ENCODE measurements around the gene SLX4. TPM values are rescaled to one million over a fixed set of nuclear protein-coding genes. Genes with fewer than 3 reads are reported as not detected.

SLX4 gene
- total RNA-seq, 2 experiments from 2014 or later: 9.8 to 10.1 TPM

GRCh38 chr16:3561626-3562025 is 49.8 kb downstream of the SLX4 start:
- ATAC-seq (no peak), DNase-seq (no peak)
- ChIA-PET POLR2A (interaction anchor here (1.4 kb wide), 1 partner anchor 10 kb away, joined by 4 read pairs; no protein-coding TSS in a partner anchor), CTCF (no interaction called here)
- H3K36me3 Mint-ChIP-seq (ENCODE audit: low read depth): peaks cover 18% of the 10 kb centered on the region
- no peak overlapping the region for H3K4me3 Mint-ChIP-seq
- no peak overlapping the region for H3K27ac Mint-ChIP-seq
- H3K27me3 Mint-ChIP-seq: no peaks in the 10 kb centered on the region
- no peak for TF ChIP-seq CTCF (IDR thresholded peaks at IDR 0.05)
- intact Hi-C loops (cut with micrococcal nuclease): no loop called here
- no peaks in the 10 kb centered on the region for H3K4me1 Mint-ChIP-seq (ENCODE audit: low read depth)
- H3K9me3 Mint-ChIP-seq: no peaks in the 10 kb centered on the region

GRCh38 chr16:3554351-3554928 is 57.0 kb downstream of the SLX4 start:
- CTCF ChIA-PET: no interaction called here
- intact Hi-C loops (cut with micrococcal nuclease): no loop called here
- Mint-ChIP-seq H3K27me3 (no peaks in the 10 kb centered on the region), H3K27ac (no peak overlapping the region), H3K36me3 (ENCODE audit: low read depth) (peaks cover 39% of the 10 kb centered on the region), H3K4me1 (ENCODE audit: low read depth) (peaks cover 2% of the 10 kb centered on the region), H3K9me3 (no peaks in the 10 kb centered on the region), H3K4me3 (no peak overlapping the region)
- ATAC-seq (no peak), DNase-seq (no peak)
- TF ChIP-seq CTCF (IDR thresholded peaks at IDR 0.05): no peak
- POLR2A ChIA-PET: interaction anchor here (0.9 to 1.3 kb wide), 2 partner anchors 13 to 93 kb away, joined by 3 to 6 read pairs; no protein-coding TSS in a partner anchor

- no peak overlapping the region for H3K27ac Mint-ChIP-seq
- ATAC-seq: no peak
- intact Hi-C loops (cut with micrococcal nuclease): no loop called here
- peaks cover 39% of the 10 kb centered on the region for H3K36me3 Mint-ChIP-seq (ENCODE audit: low read depth)
- H3K4me3 Mint-ChIP-seq: no peak overlapping the region
- no peaks in the 10 kb centered on the region for H3K27me3 Mint-ChIP-seq
- no peaks in the 10 kb centered on the region for H3K9me3 Mint-ChIP-seq
- ChIA-PET CTCF (no interaction called here), POLR2A (interaction anchor here (0.9 to 1.3 kb wide), 2 partner anchors 12 to 94 kb away, joined by 3 to 6 read pairs; no protein-coding TSS in a partner anchor)
- DNase-seq: no peak
- no peak for TF ChIP-seq CTCF (IDR thresholded peaks at IDR 0.05)
- H3K4me1 Mint-ChIP-seq (ENCODE audit: low read depth): peaks cover 4% of the 10 kb centered on the region
Observed at GRCh38 chr16:3553138-3553923, 58.1 kb downstream of the SLX4 start.

GRCh38 chr16:3550851-3551847 is 60.3 kb downstream of the SLX4 start:
- ATAC-seq: no peak
- no peaks in the 10 kb centered on the region for H3K27me3 Mint-ChIP-seq
- TF ChIP-seq CTCF (IDR thresholded peaks at IDR 0.05): no peak
- no peak overlapping the region for H3K27ac Mint-ChIP-seq
- POLR2A ChIA-PET: no interaction called here
- no peaks in the 10 kb centered on the region for H3K9me3 Mint-ChIP-seq
- H3K4me1 Mint-ChIP-seq (ENCODE audit: low read depth): peaks cover 4% of the 10 kb centered on the region
- no peak for DNase-seq
- CTCF ChIA-PET: no interaction called here
- peaks cover 29% of the 10 kb centered on the region for H3K36me3 Mint-ChIP-seq (ENCODE audit: low read depth)
- intact Hi-C loops (cut with micrococcal nuclease): no loop called here
- H3K4me3 Mint-ChIP-seq: no peak overlapping the region

Data from activated CD8-positive, alpha-beta T cell treated with anti-CD3 and anti-CD28 coated beads for 36 hours (primary cell).